ENCODE results near the gene TET1.

TET1 gene

DNA sequence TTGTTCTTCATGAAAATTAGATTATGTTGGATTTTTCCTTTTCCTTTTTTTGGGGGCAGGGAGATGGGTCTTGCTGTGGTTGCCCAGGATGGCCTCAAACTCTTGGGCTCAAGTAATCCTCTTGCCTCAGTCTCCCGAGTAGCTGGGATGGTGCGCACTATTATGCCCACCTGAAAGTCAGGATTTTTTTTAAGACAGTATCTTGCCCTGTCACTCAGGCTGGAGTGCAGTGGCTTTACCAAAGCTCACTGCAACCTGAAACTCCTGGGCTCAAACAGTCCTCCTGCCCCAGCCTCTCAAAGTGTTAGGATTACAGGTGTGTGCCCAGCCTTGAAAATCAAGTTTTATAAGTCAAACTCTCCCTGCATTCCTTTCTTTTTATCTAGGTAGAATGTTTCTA is 1.7 kb upstream of the TET1 start:
- Mint-ChIP-seq H3K4me3 (no peak overlapping the region), H3K27me3 (ENCODE audit: low read depth) (peaks cover 52% of the 10 kb centered on the region), H3K4me1 (ENCODE audit: low read depth) (peaks cover 21% of the 10 kb centered on the region), H3K36me3 (ENCODE audit: low read depth) (no peaks in the 10 kb centered on the region), H3K27ac (no peak overlapping the region), H3K9me3 (no peaks in the 10 kb centered on the region)
- DNase-seq (ENCODE audit: low spot score): no peak

DNA sequence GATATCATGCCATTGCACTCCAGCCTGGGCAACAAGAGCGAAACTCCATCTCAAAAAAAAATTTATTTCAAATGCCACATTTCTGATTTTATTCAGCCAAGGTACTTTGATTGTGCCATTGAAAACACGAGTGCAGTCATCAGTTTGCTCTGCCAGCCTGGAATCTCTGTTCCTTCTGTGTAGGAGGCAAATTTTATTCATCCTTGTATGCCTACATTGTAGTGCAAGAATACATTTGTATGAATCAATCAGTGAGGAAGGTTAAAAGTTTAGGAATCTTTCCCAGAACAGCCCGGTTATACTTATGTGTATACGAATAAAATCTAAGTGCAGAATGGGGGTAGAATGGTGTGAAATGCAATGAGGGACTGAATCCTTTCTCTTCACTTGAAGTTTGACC is 886 bp upstream of the TET1 start:
- Mint-ChIP-seq H3K27me3 (ENCODE audit: low read depth) (peaks cover 55% of the 10 kb centered on the region), H3K4me3 (peak overlapping the region; percentile 77), H3K36me3 (ENCODE audit: low read depth) (no peaks in the 10 kb centered on the region), H3K9me3 (no peaks in the 10 kb centered on the region), H3K27ac (no peak overlapping the region), H3K4me1 (ENCODE audit: low read depth) (peaks cover 21% of the 10 kb centered on the region)
- DNase-seq (ENCODE audit: low spot score): no peak

DNA sequence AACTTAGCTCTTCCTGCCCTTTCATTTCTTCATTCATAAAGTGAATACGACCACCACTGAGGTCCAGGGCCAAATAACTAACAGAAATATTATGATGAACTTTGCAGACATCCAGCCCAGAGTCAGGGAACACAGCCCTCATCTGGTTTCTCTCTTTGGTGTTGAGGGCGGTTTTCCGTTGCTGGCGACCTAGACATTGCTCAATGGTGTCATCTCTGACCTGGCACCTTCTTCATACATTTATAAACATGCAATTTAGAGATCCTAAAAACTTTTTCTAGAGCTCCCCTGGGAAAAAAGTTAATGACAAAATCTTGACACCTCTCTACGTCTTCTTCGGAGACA is 324 bp upstream of the TET1 start:
- no peak for DNase-seq (ENCODE audit: low spot score)

GRCh38 chr10:68560943-68561864 is 1.1 kb downstream of the TET1 start:
- Mint-ChIP-seq H3K9me3 (no peaks in the 10 kb centered on the region), H3K4me1 (ENCODE audit: low read depth) (peaks cover 21% of the 10 kb centered on the region), H3K27ac (no peak overlapping the region), H3K27me3 (ENCODE audit: low read depth) (peaks cover 68% of the 10 kb centered on the region), H3K4me3 (peak overlapping the region; percentile 80), H3K36me3 (ENCODE audit: low read depth) (no peaks in the 10 kb centered on the region)
- no peak for DNase-seq (ENCODE audit: low spot score)

More for the DNA sequence above, 324 bp upstream of the TET1 start:
- H3K4me3 Mint-ChIP-seq: peak overlapping the region; percentile 77
- H3K36me3 Mint-ChIP-seq (ENCODE audit: low read depth): no peaks in the 10 kb centered on the region
- no peaks in the 10 kb centered on the region for H3K9me3 Mint-ChIP-seq
- H3K27me3 Mint-ChIP-seq (ENCODE audit: low read depth): peaks cover 61% of the 10 kb centered on the region
- H3K27ac Mint-ChIP-seq: no peak overlapping the region
- H3K4me1 Mint-ChIP-seq (ENCODE audit: low read depth): peaks cover 21% of the 10 kb centered on the region

DNA sequence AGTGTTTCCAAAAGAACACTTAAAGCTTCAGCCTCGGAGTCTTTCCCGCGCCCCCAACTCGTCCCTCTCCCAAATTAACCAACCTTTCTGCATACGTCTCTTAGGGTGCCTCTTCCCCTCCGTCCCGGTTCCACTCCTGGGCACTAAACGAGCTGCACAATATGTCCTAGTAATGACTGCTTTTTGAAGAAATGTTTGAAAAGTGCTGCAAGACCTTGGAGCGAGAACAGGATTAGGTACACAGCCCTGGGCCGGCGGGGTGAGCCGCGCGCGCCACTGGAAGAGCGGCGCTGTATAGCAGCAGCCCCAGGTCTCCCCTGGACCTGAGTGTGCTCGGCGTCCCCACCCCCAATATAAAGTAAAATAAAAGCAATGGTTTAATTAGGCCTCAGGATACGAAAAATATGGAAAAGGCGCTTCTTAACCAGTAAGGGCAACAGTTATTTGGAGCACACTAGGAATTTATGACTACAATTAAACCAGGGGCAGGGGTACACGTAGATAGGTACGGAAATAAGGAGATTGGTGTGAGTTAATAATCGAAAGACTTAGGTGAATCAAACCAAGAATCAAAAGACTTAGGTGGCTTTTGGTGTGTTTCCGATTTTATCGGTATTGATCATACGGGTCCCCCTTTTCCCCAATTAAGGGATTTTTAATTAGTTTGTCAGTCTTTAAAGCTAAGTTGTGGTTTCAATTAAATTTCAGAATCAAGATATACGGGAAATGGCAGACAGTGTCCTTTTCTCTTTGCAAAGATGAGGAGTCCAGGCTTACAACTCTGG is 1.9 kb downstream of the TET1 start:
- Mint-ChIP-seq H3K27ac (no peak overlapping the region), H3K27me3 (ENCODE audit: low read depth) (peaks cover 67% of the 10 kb centered on the region), H3K9me3 (no peaks in the 10 kb centered on the region), H3K4me3 (peak overlapping the region; percentile 45), H3K36me3 (ENCODE audit: low read depth) (no peaks in the 10 kb centered on the region), H3K4me1 (ENCODE audit: low read depth) (peaks cover 25% of the 10 kb centered on the region)
- DNase-seq (ENCODE audit: low spot score): no peak

DNA sequence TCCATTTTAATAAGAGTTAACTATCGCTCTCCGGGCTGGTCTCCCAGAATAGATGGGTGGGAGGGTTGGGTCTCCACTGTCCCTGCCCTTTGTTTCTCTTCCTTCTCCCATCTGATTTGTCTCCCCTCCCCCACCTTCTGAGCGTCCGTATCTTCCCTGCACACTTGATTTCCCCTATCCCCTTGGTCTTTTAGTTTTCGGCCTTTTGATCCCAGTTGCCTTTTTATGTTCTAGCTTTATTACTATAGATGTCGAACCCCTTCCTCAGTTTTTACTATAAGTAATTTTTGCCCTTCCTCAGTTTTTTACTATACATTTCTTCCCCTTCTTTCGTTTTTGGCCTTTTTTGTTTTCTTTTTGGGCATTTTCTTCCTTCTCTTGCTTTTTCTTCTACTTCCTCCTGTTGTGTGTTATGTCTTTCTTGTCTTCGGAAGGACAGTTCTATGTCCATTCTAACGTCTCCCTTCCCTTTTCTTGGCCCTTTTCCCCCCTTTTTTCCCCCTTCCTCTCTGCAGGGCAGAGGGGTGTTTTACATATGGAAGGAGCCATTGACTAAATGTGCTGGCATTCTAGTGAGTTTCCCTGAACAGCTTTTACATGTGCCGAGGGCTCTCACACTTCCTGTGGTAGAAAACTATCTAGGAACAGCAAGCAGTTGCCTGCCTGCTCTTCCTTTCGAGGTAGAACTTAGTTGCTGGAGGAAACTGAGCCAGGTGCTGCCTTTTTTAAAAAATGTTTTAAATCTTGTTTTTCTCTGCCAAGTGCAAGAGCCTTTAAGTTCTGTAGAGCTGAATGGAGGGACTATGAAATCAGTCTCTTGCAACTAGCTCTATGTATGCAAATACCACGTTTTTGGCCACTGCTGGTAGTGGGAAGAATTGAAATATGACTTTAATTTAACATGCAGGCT is 2.8 kb downstream of the TET1 start:
- Mint-ChIP-seq H3K4me3 (peak overlapping the region; percentile 37), H3K36me3 (ENCODE audit: low read depth) (no peaks in the 10 kb centered on the region), H3K4me1 (ENCODE audit: low read depth) (peaks cover 26% of the 10 kb centered on the region), H3K27me3 (ENCODE audit: low read depth) (peaks cover 64% of the 10 kb centered on the region), H3K9me3 (no peaks in the 10 kb centered on the region), H3K27ac (no peak overlapping the region)
- DNase-seq (ENCODE audit: low spot score): no peak

DNA sequence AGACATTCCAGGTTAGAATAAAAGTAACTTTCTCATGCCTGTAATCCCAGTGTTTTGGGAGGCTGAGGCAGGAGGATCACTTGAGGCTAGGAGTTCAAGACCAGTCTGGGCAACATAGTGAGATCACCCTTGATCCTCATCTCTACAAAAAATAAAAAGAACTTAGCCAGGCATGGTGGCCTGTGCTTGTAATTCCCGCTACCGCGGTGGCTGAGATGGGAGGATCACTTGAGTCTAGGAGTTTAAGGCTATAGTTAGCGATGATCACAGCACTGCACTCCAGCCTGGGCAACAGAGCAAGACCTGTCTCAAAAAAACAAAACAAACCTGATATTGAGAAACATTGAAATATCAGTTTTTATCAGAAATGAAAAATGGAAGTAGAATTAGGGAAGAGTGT is 4.6 kb downstream of the TET1 start:
- Mint-ChIP-seq H3K36me3 (ENCODE audit: low read depth) (no peaks in the 10 kb centered on the region), H3K9me3 (no peaks in the 10 kb centered on the region), H3K27ac (no peak overlapping the region), H3K4me1 (ENCODE audit: low read depth) (peaks cover 24% of the 10 kb centered on the region), H3K27me3 (ENCODE audit: low read depth) (peaks cover 52% of the 10 kb centered on the region), H3K4me3 (no peak overlapping the region)
- DNase-seq (ENCODE audit: low spot score): no peak

DNA sequence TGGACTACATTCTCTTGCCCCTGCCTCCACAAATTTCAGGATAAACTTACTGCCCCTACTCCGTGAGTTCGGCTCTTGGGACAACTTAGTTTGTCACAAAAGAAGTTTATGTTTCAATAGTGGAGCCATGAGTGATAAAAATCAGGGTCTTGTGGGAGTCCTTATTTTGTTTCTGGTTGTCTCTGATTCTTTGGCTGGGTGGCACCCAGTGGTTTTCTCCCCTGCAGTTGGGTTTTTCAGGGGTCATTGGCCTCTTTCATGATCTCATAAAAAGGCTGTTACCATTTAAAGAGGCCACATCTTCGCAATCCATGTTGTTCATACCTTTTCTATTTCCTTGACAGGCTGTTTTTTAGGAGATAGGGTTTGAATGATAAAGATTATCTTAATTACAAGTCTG is 5.5 kb downstream of the TET1 start:
- H3K36me3 Mint-ChIP-seq (ENCODE audit: low read depth): no peaks in the 10 kb centered on the region
- no peak for DNase-seq (ENCODE audit: low spot score)
- no peaks in the 10 kb centered on the region for H3K9me3 Mint-ChIP-seq
- peaks cover 22% of the 10 kb centered on the region for H3K4me1 Mint-ChIP-seq (ENCODE audit: low read depth)
- no peak overlapping the region for H3K27ac Mint-ChIP-seq
- no peak overlapping the region for H3K4me3 Mint-ChIP-seq
- H3K27me3 Mint-ChIP-seq (ENCODE audit: low read depth): peaks cover 48% of the 10 kb centered on the region

DNA sequence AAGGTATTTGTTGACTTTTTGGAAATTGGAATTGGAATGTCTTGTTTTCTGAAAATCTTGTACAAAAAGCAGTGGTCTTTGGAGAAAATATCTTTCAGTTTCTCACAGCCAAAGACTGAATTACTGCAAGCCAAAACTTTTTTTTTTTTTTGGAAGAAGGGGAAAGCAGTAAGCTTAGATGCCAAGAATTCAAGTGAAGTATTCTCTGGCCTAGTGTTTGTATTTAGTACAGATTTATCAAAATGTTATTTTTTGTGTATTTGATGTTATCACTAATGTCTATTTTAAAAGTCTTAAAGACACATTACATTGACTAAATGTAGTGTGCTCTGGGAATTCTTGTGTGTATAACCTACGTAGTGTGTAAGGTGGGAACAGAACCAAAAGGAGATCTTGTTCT is 6.2 kb downstream of the TET1 start:
- Mint-ChIP-seq H3K4me1 (ENCODE audit: low read depth) (peaks cover 19% of the 10 kb centered on the region), H3K4me3 (no peak overlapping the region), H3K27ac (no peak overlapping the region), H3K36me3 (ENCODE audit: low read depth) (no peaks in the 10 kb centered on the region), H3K27me3 (ENCODE audit: low read depth) (peaks cover 44% of the 10 kb centered on the region), H3K9me3 (no peaks in the 10 kb centered on the region)
- no peak for DNase-seq (ENCODE audit: low spot score)

DNA sequence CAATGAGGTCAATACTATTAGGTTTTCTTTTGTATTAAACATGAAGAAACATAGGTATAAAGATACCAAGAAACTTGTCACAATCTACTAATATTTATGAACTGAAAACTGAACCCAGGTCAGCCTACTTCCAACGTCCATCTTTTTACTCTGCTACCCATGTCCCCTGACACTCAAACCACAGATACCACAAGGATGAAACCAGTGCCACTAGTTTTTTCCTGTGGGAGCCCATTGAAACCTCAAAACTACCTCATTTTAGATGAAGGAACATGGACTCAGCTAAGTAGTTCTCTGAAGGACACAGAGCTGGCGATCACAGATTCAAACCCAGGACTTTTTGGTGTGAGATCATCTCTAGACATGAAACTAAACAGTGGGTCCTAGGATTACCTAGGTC is 6.8 kb downstream of the TET1 start:
- Mint-ChIP-seq H3K4me3 (no peak overlapping the region), H3K27ac (no peak overlapping the region), H3K27me3 (ENCODE audit: low read depth) (peaks cover 40% of the 10 kb centered on the region), H3K9me3 (no peaks in the 10 kb centered on the region), H3K36me3 (ENCODE audit: low read depth) (no peaks in the 10 kb centered on the region), H3K4me1 (ENCODE audit: low read depth) (peaks cover 15% of the 10 kb centered on the region)
- no peak for DNase-seq (ENCODE audit: low spot score)

DNA sequence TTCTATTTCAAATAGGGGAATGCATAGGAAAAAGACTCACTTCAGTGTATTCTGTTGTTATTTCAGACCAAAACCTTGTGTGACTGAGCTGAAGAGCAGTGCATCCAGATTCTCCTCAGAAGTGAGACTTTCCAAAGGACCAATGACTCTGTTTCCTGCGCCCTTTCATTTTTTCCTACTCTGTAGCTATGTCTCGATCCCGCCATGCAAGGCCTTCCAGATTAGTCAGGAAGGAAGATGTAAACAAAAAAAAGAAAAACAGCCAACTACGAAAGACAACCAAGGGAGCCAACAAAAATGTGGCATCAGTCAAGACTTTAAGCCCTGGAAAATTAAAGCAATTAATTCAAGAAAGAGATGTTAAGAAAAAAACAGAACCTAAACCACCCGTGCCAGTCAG is 12.0 kb downstream of the TET1 start:
- no peaks in the 10 kb centered on the region for H3K36me3 Mint-ChIP-seq (ENCODE audit: low read depth)
- H3K27ac Mint-ChIP-seq: no peak overlapping the region
- H3K27me3 Mint-ChIP-seq (ENCODE audit: low read depth): peaks cover 4% of the 10 kb centered on the region
- H3K4me3 Mint-ChIP-seq: no peak overlapping the region
- H3K4me1 Mint-ChIP-seq (ENCODE audit: low read depth): no peaks in the 10 kb centered on the region
- no peaks in the 10 kb centered on the region for H3K9me3 Mint-ChIP-seq
- DNase-seq (ENCODE audit: low spot score): no peak

DNA sequence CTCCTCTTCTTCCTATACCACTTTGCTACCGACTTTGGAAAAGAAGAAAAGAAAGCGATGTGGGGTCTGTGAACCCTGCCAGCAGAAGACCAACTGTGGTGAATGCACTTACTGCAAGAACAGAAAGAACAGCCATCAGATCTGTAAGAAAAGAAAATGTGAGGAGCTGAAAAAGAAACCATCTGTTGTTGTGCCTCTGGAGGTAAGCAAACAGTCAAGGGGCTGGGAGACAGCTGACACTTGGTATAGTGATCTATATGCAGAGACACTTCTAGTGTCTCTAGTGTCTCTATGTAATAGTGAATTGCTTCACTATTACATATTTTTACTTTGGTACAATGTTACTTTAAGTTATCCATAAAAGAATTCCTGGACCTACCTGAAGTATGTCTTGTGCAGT is 13.9 kb downstream of the TET1 start:
- no peaks in the 10 kb centered on the region for H3K4me1 Mint-ChIP-seq (ENCODE audit: low read depth)
- no peak overlapping the region for H3K4me3 Mint-ChIP-seq
- no peaks in the 10 kb centered on the region for H3K9me3 Mint-ChIP-seq
- no peaks in the 10 kb centered on the region for H3K27me3 Mint-ChIP-seq (ENCODE audit: low read depth)
- no peak for DNase-seq (ENCODE audit: low spot score)
- H3K27ac Mint-ChIP-seq: no peak overlapping the region
- H3K36me3 Mint-ChIP-seq (ENCODE audit: low read depth): no peaks in the 10 kb centered on the region

DNA sequence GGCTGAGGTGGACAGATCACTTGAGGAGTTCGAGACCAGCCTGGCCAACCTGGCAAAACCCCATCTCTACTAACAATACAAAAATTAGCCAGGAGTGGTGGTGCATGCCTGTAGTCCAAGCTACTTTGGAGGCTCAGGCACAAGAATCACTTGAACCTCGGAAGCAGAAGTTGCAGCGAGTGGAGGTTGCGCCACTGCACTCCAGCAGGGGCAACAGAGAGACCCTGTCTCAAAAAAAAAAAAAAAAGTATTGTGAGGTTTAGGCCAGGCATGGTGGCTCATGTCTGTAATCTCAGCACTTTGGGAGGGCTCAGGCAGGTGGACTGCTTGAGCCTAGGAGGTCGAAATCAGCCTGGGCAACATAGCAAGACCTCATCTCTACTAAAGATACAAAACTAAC is 16.0 kb downstream of the TET1 start:
- H3K4me1 Mint-ChIP-seq (ENCODE audit: low read depth): no peaks in the 10 kb centered on the region
- DNase-seq (ENCODE audit: low spot score): no peak
- H3K9me3 Mint-ChIP-seq: no peaks in the 10 kb centered on the region
- H3K27me3 Mint-ChIP-seq (ENCODE audit: low read depth): no peaks in the 10 kb centered on the region
- H3K27ac Mint-ChIP-seq: no peak overlapping the region
- H3K36me3 Mint-ChIP-seq (ENCODE audit: low read depth): no peaks in the 10 kb centered on the region
- H3K4me3 Mint-ChIP-seq: no peak overlapping the region

- no peaks in the 10 kb centered on the region for H3K36me3 Mint-ChIP-seq (ENCODE audit: low read depth)
Measured at GRCh38 chr10:68578974-68579373, 18.8 kb downstream of the TET1 start.

More at GRCh38 chr10:68578974-68579373, 18.8 kb downstream of the TET1 start:
- Mint-ChIP-seq H3K9me3 (no peaks in the 10 kb centered on the region), H3K4me1 (ENCODE audit: low read depth) (no peaks in the 10 kb centered on the region), H3K27me3 (ENCODE audit: low read depth) (peaks cover 3% of the 10 kb centered on the region), H3K27ac (no peak overlapping the region), H3K4me3 (no peak overlapping the region)
- no peak for DNase-seq (ENCODE audit: low spot score)
